ENCODE measurements around the gene PSENEN. TPM values are rescaled to one million over a fixed set of nuclear protein-coding genes. Genes with fewer than 3 reads are reported as not detected.

The PSENEN gene
- total RNA-seq, 1 experiment from 2014 or later, result 65.0 TPM

- Mint-ChIP-seq H3K4me1 (ENCODE audit: insufficient read depth, unreplicated experiment) (peaks cover 27% of the 10 kb centered on the region), H3K27ac (ENCODE audit: low read depth, unreplicated experiment) (peak within 1 kb of the TSS; percentile 87), H3K4me3 (ENCODE audit: unreplicated experiment) (peak within 1 kb of the TSS; percentile 94), H3K36me3 (ENCODE audit: insufficient read depth, unreplicated experiment) (peaks cover 25% of the 10 kb centered on the region), H3K27me3 (ENCODE audit: insufficient read depth, unreplicated experiment) (no peaks in the 10 kb centered on the region), H3K9me3 (ENCODE audit: unreplicated experiment) (no peaks in the 10 kb centered on the region)
- ChIA-PET CTCF (interaction anchor here (0.6 to 1.4 kb wide), 5 partner anchors 12 to 191 kb away, joined by 3 to 5 read pairs (median 5); no protein-coding TSS in a partner anchor), POLR2A (interaction anchor here (0.6 to 2.1 kb wide), 15 partner anchors 8 to 230 kb away, joined by 3 to 12 read pairs (median 4); partner anchors contain the start of gene PROSER3)
- TSS peak; percentile 46 for BruUV-seq (replicated peaks)
- intact Hi-C loops (cut with micrococcal nuclease), result loop anchor here (1.0 kb wide), 2 partner anchors 9 to 183 kb away; partner anchors contain the start of gene HSPB6
- peak; percentile 100 for DNase-seq (ENCODE audit: unreplicated experiment)
- no peak for TF ChIP-seq CTCF (IDR thresholded peaks at IDR 0.05; ENCODE audit: unreplicated experiment)
Measured at GRCh38 chr19:35748106-35749020, 2.9 kb downstream of the PSENEN start, which contains the start of gene LIN37. Gene LIN37 (plus strand): TSS chr19:35748576. CDS start chr19:35748725, 149 bp downstream.

DNA sequence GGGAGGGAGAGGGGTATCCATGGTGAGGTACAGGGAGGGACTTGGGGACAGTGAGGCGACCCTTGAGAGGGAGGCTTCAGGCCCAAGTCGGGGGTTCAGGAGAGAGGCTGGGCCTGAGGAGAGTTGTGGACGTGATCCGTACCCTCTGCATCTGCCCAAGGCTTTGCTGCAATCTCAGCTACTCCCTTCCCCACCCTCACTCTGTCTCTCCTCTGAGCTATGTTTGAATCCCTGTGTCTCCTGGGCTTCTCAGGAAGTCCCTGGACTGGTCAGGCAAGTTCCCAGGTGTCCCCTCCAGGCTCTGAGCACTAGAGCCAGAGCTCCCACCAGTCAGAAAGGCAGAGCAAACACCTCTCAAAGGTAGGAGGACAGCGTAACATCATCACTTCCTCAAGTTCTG, 4.7 kb downstream of the PSENEN start:
- TF ChIP-seq CTCF (IDR thresholded peaks at IDR 0.05; ENCODE audit: unreplicated experiment), result no peak
- DNase-seq (ENCODE audit: unreplicated experiment), result no peak
- intact Hi-C loops (cut with micrococcal nuclease), result no loop called here
- POLR2A ChIA-PET, result interaction anchor here (2.1 kb wide), 1 partner anchor 10 kb away, joined by 9 read pairs; no protein-coding TSS in a partner anchor
- Mint-ChIP-seq H3K27ac (ENCODE audit: low read depth, unreplicated experiment) (peak overlapping the region; percentile 2), H3K9me3 (ENCODE audit: unreplicated experiment) (no peaks in the 10 kb centered on the region), H3K4me3 (ENCODE audit: unreplicated experiment) (peak overlapping the region; percentile 94), H3K4me1 (ENCODE audit: insufficient read depth, unreplicated experiment) (peaks cover 21% of the 10 kb centered on the region), H3K27me3 (ENCODE audit: insufficient read depth, unreplicated experiment) (no peaks in the 10 kb centered on the region), H3K36me3 (ENCODE audit: insufficient read depth, unreplicated experiment) (peaks cover 22% of the 10 kb centered on the region)
- CTCF ChIA-PET, result no interaction called here
- BruUV-seq (replicated peaks), result no TSS peak

GRCh38 chr19:35751839-35752745, 6.6 kb downstream of the PSENEN start:
- H3K36me3 Mint-ChIP-seq (ENCODE audit: insufficient read depth, unreplicated experiment), result peaks cover 14% of the 10 kb centered on the region
- H3K27ac Mint-ChIP-seq (ENCODE audit: low read depth, unreplicated experiment), result no peak overlapping the region
- H3K27me3 Mint-ChIP-seq (ENCODE audit: insufficient read depth, unreplicated experiment), result no peaks in the 10 kb centered on the region
- no peaks in the 10 kb centered on the region for H3K9me3 Mint-ChIP-seq (ENCODE audit: unreplicated experiment)
- intact Hi-C loops (cut with micrococcal nuclease), result no loop called here
- peaks cover 12% of the 10 kb centered on the region for H3K4me1 Mint-ChIP-seq (ENCODE audit: insufficient read depth, unreplicated experiment)
- no peak for DNase-seq (ENCODE audit: unreplicated experiment)
- no peak for TF ChIP-seq CTCF (IDR thresholded peaks at IDR 0.05; ENCODE audit: unreplicated experiment)
- BruUV-seq (replicated peaks), result no TSS peak
- ChIA-PET POLR2A (interaction anchor here (0.9 kb wide), 1 partner anchor 12 kb away, joined by 3 read pairs; no protein-coding TSS in a partner anchor), CTCF (interaction anchor here (0.5 to 0.8 kb wide), 4 partner anchors 9 to 249 kb away, joined by 3 to 4 read pairs (median 3); no protein-coding TSS in a partner anchor)
- H3K4me3 Mint-ChIP-seq (ENCODE audit: unreplicated experiment), result no peak overlapping the region
